H1 (cell line): ENCODE measurements around the gene BCAS3. TPM values are rescaled to one million over a fixed set of nuclear protein-coding genes. Genes with fewer than 3 reads are reported as not detected.

Experiments used
- ASH2L ChIP-seq: fragments of 200-600, 300-600 bp; sonication (generic); IDR thresholded peaks from one replicate; pipeline ENCODE4 v1.7.1; 2017; ENCODE audit warnings: low read length
- CHD1 ChIP-seq: IDR thresholded peaks from 2 replicates; pipeline ENCODE4 v1.6.1; 2012; ENCODE audit warnings: low read depth, low read length, improper control_type of control experiment
- CHD2 ChIP-seq: IDR thresholded peaks from 2 replicates; pipeline ENCODE4 v1.6.1; 2012; ENCODE audit warnings: low read length, improper control_type of control experiment
- FOSL1 ChIP-seq: IDR thresholded peaks from 2 replicates; pipeline ENCODE4 v1.6.1; 2011; ENCODE audit warnings: mild to moderate bottlenecking, low read depth, low read length, moderate library complexity; ENCODE audit not compliant: insufficient read depth
- POLR2AphosphoS5 ChIP-seq: IDR thresholded peaks from 2 replicates; pipeline ENCODE4 v1.6.1; 2011; ENCODE audit warnings: low read depth, low read length
- SIN3A ChIP-seq, 2 experiments: IDR thresholded peaks in 1 of 2; conservative IDR thresholded peaks in 1 of 2; 2 replicates each; pipeline ENCODE4 v1.6.1; 2011 to 2012; ENCODE audit warnings: low read length in 2 of 2, improper control_type of control experiment in 1 of 2, low read depth in 1 of 2, mild to moderate bottlenecking in 1 of 2
- ZNF274 ChIP-seq: IDR thresholded peaks from 2 replicates; pipeline ENCODE4 v1.7.0; 2012; ENCODE audit warnings: low read length, borderline replicate concordance; ENCODE audit errors: extremely low read depth
- polyA plus RNA-seq, 7 experiments: library from polyadenylated mRNA; depleted of rRNA in 3 of 7; stranded (reverse) in 5 of 7; unstranded in 2 of 7; fragments of >200 nt in 5 of 7; fragments of 200-250 nt in 2 of 7; gene quantifications; 1 replicate in 5 of 7; 2 replicates in 1 of 7; 4 replicates in 1 of 7; pipeline versions ENCODE4 v1.2.1 to v1.2.3, GENCODE V29; 2011 to 2013; ENCODE audit warnings: missing spikeins in 2 of 7, mixed read lengths in 2 of 7
- total RNA-seq: library from RNA; stranded (reverse); fragmentation: NEBNext Ultra II Directional; extraction: Animal tissue kit (Norgen Biotek cat#: 25700); gene quantifications from 2 replicates; pipeline ENCODE4 v1.2.1, GENCODE V29; 2021
- TF ChIP-seq, protein P1 (sequence below): IDR thresholded peaks from 2 replicates; pipeline ENCODE4 v1.6.1; 2012; ENCODE audit warnings: inconsistent platforms
- TF ChIP-seq, protein P2 (sequence below): IDR thresholded peaks from 2 replicates; pipeline ENCODE4 v1.6.1; 2011; ENCODE audit warnings: low read depth, mild to moderate bottlenecking, low read length; ENCODE audit not compliant: insufficient read depth
- TF ChIP-seq, protein P3 (sequence below): IDR thresholded peaks from 2 replicates; pipeline ENCODE4 v1.6.1; 2012; ENCODE audit warnings: inconsistent platforms

BCAS3 gene
- total and polyA plus RNA-seq, 2 of the 8 experiments (the other 6 are each of a cell fraction or from before 2014, with no cell fraction given), result 9.9 to 13.3 TPM

DNA sequence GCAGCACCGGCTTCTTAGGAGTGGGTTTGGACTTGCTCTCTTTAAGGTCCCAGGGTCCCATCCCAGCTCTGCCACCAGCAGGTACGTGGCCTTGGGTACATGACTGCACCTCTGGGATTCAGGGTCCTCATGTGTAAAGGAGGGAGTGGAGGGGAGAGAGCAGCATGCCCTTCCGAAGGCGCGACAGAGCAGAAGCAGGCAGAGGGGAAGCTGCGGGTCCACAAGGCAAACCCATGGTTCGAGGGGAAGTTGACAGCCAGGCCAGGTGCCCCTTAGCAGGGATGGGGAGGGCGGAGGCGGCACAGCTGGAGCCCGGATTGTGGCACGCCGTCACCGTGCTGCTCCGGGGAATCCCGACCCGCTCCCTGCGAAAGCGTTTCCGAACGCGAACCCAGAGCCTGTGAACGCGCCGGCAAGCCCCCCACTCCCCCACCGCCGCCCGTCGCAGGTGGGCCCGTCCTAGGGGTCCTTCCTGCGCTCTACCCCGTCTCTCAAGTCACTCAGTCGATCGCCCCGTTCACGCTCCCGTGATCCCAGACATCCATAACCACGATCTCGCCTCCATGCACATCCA lies 717.8 kb downstream of the BCAS3 start (continued):
- TF ChIP-seq, protein P1, sequence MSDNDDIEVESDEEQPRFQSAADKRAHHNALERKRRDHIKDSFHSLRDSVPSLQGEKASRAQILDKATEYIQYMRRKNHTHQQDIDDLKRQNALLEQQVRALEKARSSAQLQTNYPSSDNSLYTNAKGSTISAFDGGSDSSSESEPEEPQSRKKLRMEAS, result peak; percentile 35; the same call in 1 of the 2 replicates
- TF ChIP-seq FOSL1, result no peak
- TF ChIP-seq, protein P2, sequence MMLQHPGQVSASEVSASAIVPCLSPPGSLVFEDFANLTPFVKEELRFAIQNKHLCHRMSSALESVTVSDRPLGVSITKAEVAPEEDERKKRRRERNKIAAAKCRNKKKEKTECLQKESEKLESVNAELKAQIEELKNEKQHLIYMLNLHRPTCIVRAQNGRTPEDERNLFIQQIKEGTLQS, result no peak
- TF ChIP-seq ASH2L, result no peak
- TF ChIP-seq ZNF274, result no peak
- no peak for TF ChIP-seq CHD1
- TF ChIP-seq, protein P3, sequence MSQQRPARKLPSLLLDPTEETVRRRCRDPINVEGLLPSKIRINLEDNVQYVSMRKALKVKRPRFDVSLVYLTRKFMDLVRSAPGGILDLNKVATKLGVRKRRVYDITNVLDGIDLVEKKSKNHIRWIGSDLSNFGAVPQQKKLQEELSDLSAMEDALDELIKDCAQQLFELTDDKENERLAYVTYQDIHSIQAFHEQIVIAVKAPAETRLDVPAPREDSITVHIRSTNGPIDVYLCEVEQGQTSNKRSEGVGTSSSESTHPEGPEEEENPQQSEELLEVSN, result 0 out of 2 replicates have a peak, but pooled peaks have one; percentile 43
- TF ChIP-seq SIN3A (conservative IDR thresholded peaks at IDR 0.05 in 1 of 2, IDR thresholded peaks at IDR 0.05 in 1 of 2; ENCODE audit: low read depth in 1 of 2, low read length in 2 of 2), result 0 out of 4 replicates have a peak, but pooled peaks of 1 of the 2 experiments have one; percentile 25
- no peak for TF ChIP-seq POLR2AphosphoS5
- TF ChIP-seq CHD2, result no peak
